Vagina (tissue), 2 donors: ENCODE measurements around the gene GPRC5D. TPM values are rescaled to one million over a fixed set of nuclear protein-coding genes. Genes with fewer than 3 reads are reported as not detected.
A peak's percentile ranks its signal among the peaks of the same experiment; 100 is the strongest.

Source experiments
- DNase-seq, 2 donors: peaks; one replicate each; pipeline ENCODE4 v3.0.0-alpha.2; 2017; ENCODE audit errors: extremely low spot score in 2 of 2
- H3K27ac ChIP-seq: fragments of 200-600 bp; sonication (generic); one replicate; pipeline ENCODE4 v1.5.1; 2019
- H3K27me3 ChIP-seq: fragments of 200-600 bp; sonication (generic); one replicate; pipeline ENCODE4 v1.5.1; 2019
- H3K36me3 ChIP-seq, 2 donors: fragments of 200-600 bp; sonication (generic); one replicate each; pipeline ENCODE4 v1.5.1; 2017 to 2019
- H3K4me1 ChIP-seq: fragments of 200-600 bp; sonication (generic); one replicate; pipeline ENCODE4 v1.5.1; 2019
- H3K4me3 ChIP-seq, 2 donors: fragments of 200-600 bp; sonication (generic); 1 replicate in 1 of 2; 2 replicates in 1 of 2; pipeline ENCODE4 v1.5.1; 2016 to 2019
- H3K9me3 ChIP-seq: fragments of 200-600 bp; sonication (generic); one replicate; pipeline ENCODE4 v1.5.1; 2019
- POLR2A ChIP-seq, 2 donors: fragments of 450-650 bp; IDR thresholded peaks; one replicate each; pipeline ENCODE4 v1.6.1; 2017; ENCODE audit warnings: antibody characterized with exemption in 2 of 2, mild to moderate bottlenecking in 2 of 2, moderate library complexity in 2 of 2
- POLR2AphosphoS5 ChIP-seq, 2 donors: sonication (generic); formaldehyde crosslinking; IDR thresholded peaks; one replicate each; pipeline ENCODE4 v1.9.0; 2017; ENCODE audit warnings: antibody characterized with exemption in 2 of 2, mild to moderate bottlenecking in 2 of 2, low read depth in 1 of 2; ENCODE audit not compliant: insufficient read depth in 1 of 2
- intact Hi-C: fragments of 100-400 bp; cut with DNase I; formaldehyde crosslinking; loops from one replicate; pipeline ENCODE4 v1.15.1; 2023
- total RNA-seq: library from RNA; depleted of rRNA; stranded (reverse); fragments of >200 nt; gene quantifications from one replicate; pipeline ENCODE4 v1.2.3, GENCODE V29; 2016
- TF ChIP-seq, protein P1 (sequence below), 3 experiments: fragments of 450-650 bp in 2 of 3; fragments of 200-600 bp in 1 of 3; sonication (generic) in 1 of 3; IDR thresholded peaks; one replicate each; pipeline ENCODE4 v1.5.1; 2017 to 2019; ENCODE audit warnings: antibody characterized with exemption in 3 of 3, mild to moderate bottlenecking in 2 of 3, moderate library complexity in 2 of 3

GPRC5D gene
- total RNA-seq, 1 donor from 2014 or later: not detected

- Histone ChIP-seq H3K27me3 (no peaks in the 10 kb centered on the region), H3K4me1 (no peaks in the 10 kb centered on the region), H3K9me3 (no peaks in the 10 kb centered on the region), H3K27ac (no peak overlapping the region), H3K36me3 (no peaks in the 10 kb centered on the region), H3K4me3 (peak overlapping the region in 1 of 2 donors; percentile 25)
- no peak for DNase-seq
- TF ChIP-seq, protein P1, sequence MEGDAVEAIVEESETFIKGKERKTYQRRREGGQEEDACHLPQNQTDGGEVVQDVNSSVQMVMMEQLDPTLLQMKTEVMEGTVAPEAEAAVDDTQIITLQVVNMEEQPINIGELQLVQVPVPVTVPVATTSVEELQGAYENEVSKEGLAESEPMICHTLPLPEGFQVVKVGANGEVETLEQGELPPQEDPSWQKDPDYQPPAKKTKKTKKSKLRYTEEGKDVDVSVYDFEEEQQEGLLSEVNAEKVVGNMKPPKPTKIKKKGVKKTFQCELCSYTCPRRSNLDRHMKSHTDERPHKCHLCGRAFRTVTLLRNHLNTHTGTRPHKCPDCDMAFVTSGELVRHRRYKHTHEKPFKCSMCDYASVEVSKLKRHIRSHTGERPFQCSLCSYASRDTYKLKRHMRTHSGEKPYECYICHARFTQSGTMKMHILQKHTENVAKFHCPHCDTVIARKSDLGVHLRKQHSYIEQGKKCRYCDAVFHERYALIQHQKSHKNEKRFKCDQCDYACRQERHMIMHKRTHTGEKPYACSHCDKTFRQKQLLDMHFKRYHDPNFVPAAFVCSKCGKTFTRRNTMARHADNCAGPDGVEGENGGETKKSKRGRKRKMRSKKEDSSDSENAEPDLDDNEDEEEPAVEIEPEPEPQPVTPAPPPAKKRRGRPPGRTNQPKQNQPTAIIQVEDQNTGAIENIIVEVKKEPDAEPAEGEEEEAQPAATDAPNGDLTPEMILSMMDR (IDR thresholded peaks at IDR 0.05): no peak
- TF ChIP-seq POLR2AphosphoS5 (IDR thresholded peaks at IDR 0.05; ENCODE audit: insufficient read depth in 1 of 2, low read depth in 1 of 2) (no peak), POLR2A (IDR thresholded peaks at IDR 0.05) (no peak)
- intact Hi-C loops: no loop called here
These were observed 24.5 kb downstream of the GPRC5D start for GRCh38 chr12:12927211-12928079.

GRCh38 chr12:12926571-12927071 lies 25.3 kb downstream of the GPRC5D start:
- Histone ChIP-seq H3K9me3 (no peaks in the 10 kb centered on the region), H3K27me3 (no peaks in the 10 kb centered on the region), H3K36me3 (no peaks in the 10 kb centered on the region), H3K4me1 (peaks cover 2% of the 10 kb centered on the region), H3K4me3 (no peak overlapping the region), H3K27ac (no peak overlapping the region)
- intact Hi-C loops: no loop called here
- TF ChIP-seq, protein P1 (IDR thresholded peaks at IDR 0.05): no peak
- DNase-seq: no peak

DNA sequence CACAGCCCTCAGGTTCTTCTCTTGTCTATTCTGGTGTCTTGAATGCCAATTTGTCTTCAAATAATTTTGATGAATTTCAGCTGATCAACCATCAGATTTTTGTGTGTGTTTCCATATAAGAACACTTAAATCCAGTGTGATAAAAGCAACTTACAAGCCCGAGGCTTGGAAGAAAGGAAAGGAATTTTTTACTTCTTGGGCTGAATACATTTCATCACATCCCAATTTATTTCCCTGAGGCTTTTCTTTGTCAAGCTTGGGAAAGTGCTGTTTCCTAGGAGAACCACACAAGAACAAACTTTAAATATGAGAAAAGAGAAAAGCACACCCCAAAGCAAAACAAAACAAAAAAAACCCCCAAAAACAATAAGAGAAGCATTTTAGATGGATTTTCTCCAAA lies 26.6 kb downstream of the GPRC5D start:
- Histone ChIP-seq H3K9me3 (no peaks in the 10 kb centered on the region), H3K27ac (no peak overlapping the region), H3K4me3 (no peak overlapping the region), H3K27me3 (no peaks in the 10 kb centered on the region), H3K4me1 (peaks cover 4% of the 10 kb centered on the region), H3K36me3 (no peaks in the 10 kb centered on the region)
- no peak for DNase-seq
- intact Hi-C loops: no loop called here
- TF ChIP-seq, protein P1 (IDR thresholded peaks at IDR 0.05): no peak
- TF ChIP-seq POLR2A (IDR thresholded peaks at IDR 0.05) (no peak), POLR2AphosphoS5 (IDR thresholded peaks at IDR 0.05; ENCODE audit: insufficient read depth in 1 of 2, low read depth in 1 of 2) (no peak)

DNA sequence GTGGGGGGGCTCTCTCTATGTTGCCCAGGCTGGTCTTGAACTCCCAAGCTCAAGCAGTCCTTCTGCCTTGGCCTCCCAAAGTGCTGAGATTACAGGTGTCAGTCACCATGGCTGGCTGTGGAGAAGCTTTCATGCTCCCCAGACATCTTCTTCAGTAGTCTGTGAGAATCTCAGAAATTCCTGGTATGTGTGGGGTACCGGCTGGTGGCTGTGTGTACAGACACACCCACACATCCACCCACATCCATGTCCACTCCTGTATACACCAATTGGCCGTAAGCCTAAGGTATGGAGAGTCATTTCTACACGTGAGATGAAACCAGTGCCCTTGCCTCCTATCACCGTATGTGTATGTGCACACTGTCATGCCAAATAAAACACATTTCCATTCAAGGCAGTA lies 27.8 kb downstream of the GPRC5D start:
- peaks cover 4% of the 10 kb centered on the region for H3K4me1 ChIP-seq
- H3K27ac ChIP-seq: no peak overlapping the region
- no peak overlapping the region for H3K4me3 ChIP-seq
- intact Hi-C loops: no loop called here
- H3K9me3 ChIP-seq: no peaks in the 10 kb centered on the region
- H3K36me3 ChIP-seq: no peaks in the 10 kb centered on the region
- TF ChIP-seq, protein P1 (IDR thresholded peaks at IDR 0.05): no peak
- no peak for TF ChIP-seq POLR2A (IDR thresholded peaks at IDR 0.05)
- no peak for TF ChIP-seq POLR2AphosphoS5 (IDR thresholded peaks at IDR 0.05; ENCODE audit: insufficient read depth in 1 of 2, low read depth in 1 of 2)
- H3K27me3 ChIP-seq: no peaks in the 10 kb centered on the region
- no peak for DNase-seq

DNA sequence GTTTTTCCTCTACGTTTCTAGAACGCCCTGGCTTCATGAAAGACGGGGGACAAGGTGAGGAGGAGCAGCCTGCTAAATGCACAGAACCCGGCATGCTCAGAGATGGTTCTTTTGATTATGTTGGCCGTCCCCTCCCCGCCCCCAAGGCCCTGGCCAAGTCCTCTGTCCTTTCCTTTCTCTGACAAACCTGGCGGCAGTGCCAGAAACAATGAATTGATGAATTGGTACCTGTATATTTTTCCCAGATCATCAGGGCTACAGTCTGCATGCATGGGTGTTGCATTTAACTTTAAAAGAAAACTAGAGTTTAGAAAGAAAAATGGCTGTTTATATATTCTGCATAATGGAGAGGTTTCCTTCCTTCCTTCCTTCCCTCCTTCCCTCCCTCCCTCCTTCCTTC lies 29.0 kb downstream of the GPRC5D start:
- intact Hi-C loops: no loop called here
- Histone ChIP-seq H3K27me3 (no peaks in the 10 kb centered on the region), H3K4me1 (peaks cover 4% of the 10 kb centered on the region), H3K36me3 (no peaks in the 10 kb centered on the region), H3K27ac (peak overlapping the region; percentile 44), H3K9me3 (no peaks in the 10 kb centered on the region), H3K4me3 (no peak overlapping the region)
- TF ChIP-seq, protein P1 (IDR thresholded peaks at IDR 0.05): no peak
- no peak for TF ChIP-seq POLR2AphosphoS5 (IDR thresholded peaks at IDR 0.05; ENCODE audit: insufficient read depth in 1 of 2, low read depth in 1 of 2)
- TF ChIP-seq POLR2A (IDR thresholded peaks at IDR 0.05): no peak
- DNase-seq: no peak
